CD4-positive, alpha-beta T cell treated with Interleukin-15 for 4 hours (primary cell): Measurements from ENCODE around the gene YWHAG.
A peak's percentile ranks its signal among the peaks of the same experiment; 100 is the strongest.
"Not testable (repeated sequence)": the region's sequence is repeated elsewhere in the genome, so short reads cannot be mapped to it uniquely, and the experiment has no call there.

Experiments used
- DNase-seq: peaks from one replicate; pipeline ENCODE4 v3.0.0-alpha.2; 2020; ENCODE audit warnings: low spot score

Gene YWHAG

GRCh38 chr7:76358481-76359110 lies at the start of gene YWHAG:
Gene YWHAG (minus strand): TSS chr7:76358991. CDS start chr7:76358808, 183 bp downstream.
- DNase-seq: peak; percentile 83

- DNase-seq: no peak
These were observed 49.4 kb upstream of the YWHAG start for GRCh38 chr7:76408121-76408560.

GRCh38 chr7:76407718-76408117 lies 48.9 kb upstream of the YWHAG start:
- DNase-seq: no peak

- no peak for DNase-seq
These were observed 46.9 kb upstream of the YWHAG start for GRCh38 chr7:76405738-76406137.

GRCh38 chr7:76403780-76404494 lies 45.1 kb upstream of the YWHAG start:
- DNase-seq: no peak

- not testable (repeated sequence) for DNase-seq
These were observed 44.3 kb upstream of the YWHAG start for GRCh38 chr7:76403097-76403496.

- DNase-seq: no peak
These were observed 41.5 kb upstream of the YWHAG start for GRCh38 chr7:76400248-76400647.

GRCh38 chr7:76397409-76398183 lies 38.8 kb upstream of the YWHAG start:
- DNase-seq: peak; percentile 85

- DNase-seq: no peak
These were observed 38.1 kb upstream of the YWHAG start for GRCh38 chr7:76396864-76397263.

- DNase-seq: no peak
These were observed 37.4 kb upstream of the YWHAG start for GRCh38 chr7:76395965-76396726.

GRCh38 chr7:76395605-76395964 lies 36.8 kb upstream of the YWHAG start:
- DNase-seq: not testable (repeated sequence)

- no peak for DNase-seq
These were observed 36.2 kb upstream of the YWHAG start for GRCh38 chr7:76394957-76395356.

- DNase-seq: peak; percentile 92
These were observed 34.6 kb upstream of the YWHAG start for GRCh38 chr7:76393116-76394031.

GRCh38 chr7:76392531-76393115 lies 33.8 kb upstream of the YWHAG start:
- DNase-seq: no peak

- DNase-seq: no peak
These were observed 31.3 kb upstream of the YWHAG start for GRCh38 chr7:76390092-76390491.

- DNase-seq: not testable (repeated sequence)
These were observed 29.0 kb upstream of the YWHAG start for GRCh38 chr7:76387789-76388188.

- no peak for DNase-seq
These were observed 28.0 kb upstream of the YWHAG start for GRCh38 chr7:76386691-76387260.

- DNase-seq: no peak
These were observed 24.5 kb upstream of the YWHAG start for GRCh38 chr7:76383089-76383944.

- no peak for DNase-seq
These were observed 23.0 kb upstream of the YWHAG start for GRCh38 chr7:76381814-76382213.

GRCh38 chr7:76380623-76380966 lies 21.8 kb upstream of the YWHAG start:
- DNase-seq: no peak
